ENCODE measurements around the gene KDM2A.

KDM2A gene

DNA sequence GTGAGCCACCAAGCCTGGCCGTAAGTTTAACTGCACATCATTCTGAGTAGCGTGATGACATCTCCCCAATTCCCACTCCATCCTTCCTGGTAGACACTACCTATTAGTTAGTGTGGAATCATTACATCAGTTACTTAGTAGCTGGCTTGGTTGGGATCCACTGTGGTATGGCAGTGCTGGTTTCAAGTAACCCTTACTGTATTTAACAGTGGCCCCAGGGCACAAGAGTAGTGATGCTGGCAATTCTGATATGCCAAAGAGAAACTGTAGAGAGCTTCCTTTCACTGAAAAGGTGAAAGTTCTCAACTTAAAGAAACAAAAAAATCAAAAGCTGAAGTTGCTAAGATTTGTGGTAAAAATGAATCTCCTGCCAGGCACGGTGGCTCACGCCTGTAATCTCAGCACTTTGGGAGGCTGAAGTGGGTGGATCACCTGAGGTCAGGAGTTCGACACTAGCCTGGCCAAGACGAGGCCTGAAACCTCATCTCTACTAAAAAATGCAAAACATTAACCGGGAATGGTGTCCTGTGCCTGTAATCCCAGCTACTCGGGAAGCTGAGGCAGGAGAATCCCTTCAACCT, 35.2 kb upstream of the KDM2A start:
- Histone ChIP-seq H3K4me3 (ENCODE audit: low read length in 2 of 2) (no peak overlapping the region), H3K4me2 (ENCODE audit: insufficient read depth, low read length, poor library complexity, severe bottlenecking) (no peak overlapping the region), H3K18ac (ENCODE audit: low read length) (no peak overlapping the region), H3K27ac (replicated peaks; ENCODE audit: low read length) (no peak overlapping the region), H3K14ac (ENCODE audit: low read length) (no peak overlapping the region), H3K23ac (ENCODE audit: low read depth, low read length, poor library complexity) (no peak overlapping the region), H2BK5ac (ENCODE audit: low read length) (no peak overlapping the region), H4K91ac (ENCODE audit: low read depth, low read length, poor library complexity) (no peak overlapping the region), H3K36me3 (replicated peaks in 1 of 2; ENCODE audit: control insufficient read depth in 2 of 2, insufficient read depth in 2 of 2, low read length in 2 of 2) (no peaks in the 10 kb centered on the region), H3K9me3 (replicated peaks in 1 of 2; ENCODE audit: control insufficient read depth in 2 of 2, insufficient read depth in 1 of 2, low read depth in 1 of 2, low read length in 2 of 2) (no peaks in the 10 kb centered on the region), H2BK12ac (ENCODE audit: low read length) (no peak overlapping the region), H3K27me3 (ENCODE audit: control insufficient read depth in 3 of 3, insufficient read depth in 3 of 3, low read depth in 1 of 3, low read length in 3 of 3) (peaks cover 0 to 7% (median 0%) of the 10 kb centered on the region in 3 experiments), H2BK120ac (ENCODE audit: low read depth, low read length) (no peak overlapping the region), H2BK15ac (ENCODE audit: low read length) (no peak overlapping the region), H3K4me1 (ENCODE audit: control insufficient read depth in 2 of 2, insufficient read depth in 1 of 2, low read depth in 1 of 2, low read length in 2 of 2) (peaks cover 0 to 4% of the 10 kb centered on the region in 2 donors), H4K8ac (ENCODE audit: low read depth, low read length) (no peak overlapping the region), H3K9ac (ENCODE audit: low read depth, low read length, poor library complexity) (no peak overlapping the region), H3K79me1 (ENCODE audit: low read depth, low read length) (no peaks in the 10 kb centered on the region), H3K4ac (ENCODE audit: low read length) (no peak overlapping the region), H2AFZ (ENCODE audit: low read length) (no peak overlapping the region), H2AK5ac (ENCODE audit: low read depth, low read length) (no peak overlapping the region)
- no CpG with 5 or more reads among the region's 8 CpGs for WGBS, 2 donors (ENCODE audit: extremely low coverage in 2 of 2, insufficient read length in 2 of 2, insufficient replicate concordance in 1 of 2)
- no peak for DNase-seq (ENCODE audit: low spot score)

GRCh38 chr11:67085617-67086016, 33.4 kb upstream of the KDM2A start:
- 100% methylated on average over 1 of the region's 5 CpGs for WGBS, 2 donors (ENCODE audit: extremely low coverage in 2 of 2, insufficient read length in 2 of 2, insufficient replicate concordance in 1 of 2)
- H2AK5ac ChIP-seq (ENCODE audit: low read depth, low read length): no peak overlapping the region
- no peak overlapping the region for H2BK5ac ChIP-seq (ENCODE audit: low read length)
- no peaks in the 10 kb centered on the region for H3K79me1 ChIP-seq (ENCODE audit: low read depth, low read length)
- H3K18ac ChIP-seq (ENCODE audit: low read length): peak overlapping the region; percentile 17
- H3K4me2 ChIP-seq (ENCODE audit: insufficient read depth, low read length, poor library complexity, severe bottlenecking): no peak overlapping the region
- H2BK15ac ChIP-seq (ENCODE audit: low read length): no peak overlapping the region
- no peak overlapping the region for H2BK120ac ChIP-seq (ENCODE audit: low read depth, low read length)
- no peak overlapping the region for H2BK12ac ChIP-seq (ENCODE audit: low read length)
- no peak overlapping the region for H3K27ac ChIP-seq (replicated peaks; ENCODE audit: low read length)
- H3K9ac ChIP-seq (ENCODE audit: low read depth, low read length, poor library complexity): no peak overlapping the region
- H3K4ac ChIP-seq (ENCODE audit: low read length): no peak overlapping the region
- peaks cover 0 to 4% of the 10 kb centered on the region in 2 donors for H3K4me1 ChIP-seq (ENCODE audit: control insufficient read depth in 2 of 2, insufficient read depth in 1 of 2, low read depth in 1 of 2, low read length in 2 of 2)
- H3K4me3 ChIP-seq (ENCODE audit: low read length in 2 of 2): no peak overlapping the region
- no peak overlapping the region for H4K8ac ChIP-seq (ENCODE audit: low read depth, low read length)
- no peak for DNase-seq (ENCODE audit: low spot score)
- no peaks in the 10 kb centered on the region for H3K36me3 ChIP-seq (replicated peaks in 1 of 2; ENCODE audit: control insufficient read depth in 2 of 2, insufficient read depth in 2 of 2, low read length in 2 of 2)
- H3K9me3 ChIP-seq (replicated peaks in 1 of 2; ENCODE audit: control insufficient read depth in 2 of 2, insufficient read depth in 1 of 2, low read depth in 1 of 2, low read length in 2 of 2): no peaks in the 10 kb centered on the region
- no peak overlapping the region for H3K14ac ChIP-seq (ENCODE audit: low read length)
- H2AFZ ChIP-seq (ENCODE audit: low read length): no peak overlapping the region
- H3K27me3 ChIP-seq (ENCODE audit: control insufficient read depth in 3 of 3, insufficient read depth in 3 of 3, low read depth in 1 of 3, low read length in 3 of 3): no peaks in the 10 kb centered on the region
- H3K23ac ChIP-seq (ENCODE audit: low read depth, low read length, poor library complexity): no peak overlapping the region
- H4K91ac ChIP-seq (ENCODE audit: low read depth, low read length, poor library complexity): no peak overlapping the region

DNA sequence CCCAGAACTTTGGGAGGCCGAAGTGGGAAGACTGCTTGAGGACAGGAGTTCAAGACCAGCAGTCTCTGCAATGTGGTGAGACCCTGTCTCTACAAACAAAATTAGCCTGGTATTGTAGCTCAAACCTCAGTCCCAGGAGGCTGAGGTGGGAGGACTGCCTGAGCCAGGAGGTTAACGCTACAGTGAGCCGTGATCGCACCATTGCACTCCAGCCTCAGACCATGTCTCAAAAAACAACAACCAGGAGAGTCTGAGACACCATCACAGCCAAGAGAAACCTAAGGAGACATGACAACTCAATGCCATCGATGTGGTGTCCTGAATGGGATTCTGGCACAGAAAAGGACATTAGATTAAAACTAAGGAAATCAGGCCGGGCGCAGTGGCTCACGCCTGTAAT, 28.3 kb upstream of the KDM2A start:
- WGBS, 2 donors (ENCODE audit: extremely low coverage in 2 of 2, insufficient read length in 2 of 2, insufficient replicate concordance in 1 of 2): no CpG with 5 or more reads among the region's 8 CpGs
- Histone ChIP-seq H3K27me3 (ENCODE audit: control insufficient read depth in 3 of 3, insufficient read depth in 3 of 3, low read depth in 1 of 3, low read length in 3 of 3) (no peaks in the 10 kb centered on the region), H3K4me1 (ENCODE audit: control insufficient read depth in 2 of 2, insufficient read depth in 1 of 2, low read depth in 1 of 2, low read length in 2 of 2) (peaks cover 0 to 3% of the 10 kb centered on the region in 2 donors), H3K4me3 (ENCODE audit: low read length in 2 of 2) (no peak overlapping the region), H3K27ac (replicated peaks; ENCODE audit: low read length) (no peak overlapping the region), H3K36me3 (replicated peaks in 1 of 2; ENCODE audit: control insufficient read depth in 2 of 2, insufficient read depth in 2 of 2, low read length in 2 of 2) (peaks cover 0 to 2% of the 10 kb centered on the region in 2 donors), H3K23ac (ENCODE audit: low read depth, low read length, poor library complexity) (no peak overlapping the region), H3K4me2 (ENCODE audit: insufficient read depth, low read length, poor library complexity, severe bottlenecking) (no peak overlapping the region), H3K14ac (ENCODE audit: low read length) (no peak overlapping the region), H2AK5ac (ENCODE audit: low read depth, low read length) (no peak overlapping the region), H3K79me1 (ENCODE audit: low read depth, low read length) (no peaks in the 10 kb centered on the region), H2BK12ac (ENCODE audit: low read length) (peak overlapping the region; percentile 2), H3K4ac (ENCODE audit: low read length) (no peak overlapping the region), H2BK15ac (ENCODE audit: low read length) (no peak overlapping the region), H2BK5ac (ENCODE audit: low read length) (no peak overlapping the region), H3K18ac (ENCODE audit: low read length) (no peak overlapping the region), H4K8ac (ENCODE audit: low read depth, low read length) (no peak overlapping the region), H3K9me3 (replicated peaks in 1 of 2; ENCODE audit: control insufficient read depth in 2 of 2, insufficient read depth in 1 of 2, low read depth in 1 of 2, low read length in 2 of 2) (peaks cover 0 to 3% of the 10 kb centered on the region in 2 donors), H2BK120ac (ENCODE audit: low read depth, low read length) (no peak overlapping the region), H4K91ac (ENCODE audit: low read depth, low read length, poor library complexity) (no peak overlapping the region), H2AFZ (ENCODE audit: low read length) (no peak overlapping the region), H3K9ac (ENCODE audit: low read depth, low read length, poor library complexity) (no peak overlapping the region)
- no peak for DNase-seq (ENCODE audit: low spot score)

DNA sequence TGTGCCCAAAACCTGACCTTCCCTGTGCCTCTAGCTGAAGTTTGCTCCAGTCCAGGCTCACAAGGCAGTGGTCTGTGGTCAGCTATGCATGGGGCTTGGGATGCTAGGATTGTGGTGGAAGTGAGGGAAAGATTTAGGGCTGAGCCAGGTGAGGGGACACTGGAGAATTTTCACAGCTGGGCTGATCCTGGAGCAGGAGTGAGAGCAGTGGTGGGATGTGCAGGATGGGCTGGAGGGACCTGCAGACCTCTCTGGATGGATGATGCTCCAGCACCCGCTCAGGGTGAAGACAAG, 23.9 kb upstream of the KDM2A start:
- Histone ChIP-seq H3K9ac (ENCODE audit: low read depth, low read length, poor library complexity) (peak overlapping the region; percentile 77), H2AK5ac (ENCODE audit: low read depth, low read length) (peak overlapping the region; percentile 91), H2BK120ac (ENCODE audit: low read depth, low read length) (no peak overlapping the region), H3K4me2 (ENCODE audit: insufficient read depth, low read length, poor library complexity, severe bottlenecking) (no peak overlapping the region), H3K18ac (ENCODE audit: low read length) (peak overlapping the region; percentile 87), H3K36me3 (replicated peaks in 1 of 2; ENCODE audit: control insufficient read depth in 2 of 2, insufficient read depth in 2 of 2, low read length in 2 of 2) (peaks cover 0 to 2% of the 10 kb centered on the region in 2 donors), H2BK12ac (ENCODE audit: low read length) (no peak overlapping the region), H3K27me3 (ENCODE audit: control insufficient read depth in 3 of 3, insufficient read depth in 3 of 3, low read depth in 1 of 3, low read length in 3 of 3) (peaks cover 0 to 3% (median 0%) of the 10 kb centered on the region in 3 experiments), H4K8ac (ENCODE audit: low read depth, low read length) (peak overlapping the region; percentile 65), H3K27ac (replicated peaks; ENCODE audit: low read length) (no peak overlapping the region), H2BK5ac (ENCODE audit: low read length) (no peak overlapping the region), H2AFZ (ENCODE audit: low read length) (no peak overlapping the region), H3K23ac (ENCODE audit: low read depth, low read length, poor library complexity) (peak overlapping the region; percentile 17), H3K4me3 (ENCODE audit: low read length in 2 of 2) (no peak overlapping the region), H3K4me1 (ENCODE audit: control insufficient read depth in 2 of 2, insufficient read depth in 1 of 2, low read depth in 1 of 2, low read length in 2 of 2) (peaks cover 0 to 3% of the 10 kb centered on the region in 2 donors), H4K91ac (ENCODE audit: low read depth, low read length, poor library complexity) (no peak overlapping the region), H3K4ac (ENCODE audit: low read length) (no peak overlapping the region), H2BK15ac (ENCODE audit: low read length) (peak overlapping the region; percentile 88), H3K79me1 (ENCODE audit: low read depth, low read length) (no peaks in the 10 kb centered on the region), H3K9me3 (replicated peaks in 1 of 2; ENCODE audit: control insufficient read depth in 2 of 2, insufficient read depth in 1 of 2, low read depth in 1 of 2, low read length in 2 of 2) (peaks cover 0 to 3% of the 10 kb centered on the region in 2 donors), H3K14ac (ENCODE audit: low read length) (peak overlapping the region; percentile 40)
- DNase-seq (ENCODE audit: low spot score): no peak
- WGBS, 2 donors (ENCODE audit: extremely low coverage in 2 of 2, insufficient read length in 2 of 2, insufficient replicate concordance in 1 of 2): no CpG with 5 or more reads among the region's 1 CpG
